ENCODE data around the gene ANAPC15. TPM values are rescaled to one million over a fixed set of nuclear protein-coding genes. Genes with fewer than 3 reads are reported as not detected.

Gene ANAPC15
- total RNA-seq, 1 donor from 2014 or later: 43.5 TPM

- DNase-seq: peak; percentile 89
- intact Hi-C loops (cut with DNase I): no loop called here
These were observed 42.7 kb downstream of the ANAPC15 start for GRCh38 chr11:72069787-72070251.

GRCh38 chr11:72069200-72069599, 43.3 kb downstream of the ANAPC15 start:
- intact Hi-C loops (cut with DNase I): no loop called here
- ATAC-seq (ENCODE audit: poor library complexity): peak; percentile 47

More at GRCh38 chr11:72069787-72070251, 42.7 kb downstream of the ANAPC15 start:
- ATAC-seq (ENCODE audit: poor library complexity): peak; percentile 97

GRCh38 chr11:72067676-72068075, 44.8 kb downstream of the ANAPC15 start:
- intact Hi-C loops (cut with DNase I): no loop called here
- DNase-seq (no peak), ATAC-seq (ENCODE audit: poor library complexity) (no peak)

More at GRCh38 chr11:72069200-72069599, 43.3 kb downstream of the ANAPC15 start:
- DNase-seq: no peak

- intact Hi-C loops (cut with DNase I): no loop called here
- ATAC-seq (ENCODE audit: poor library complexity): no peak
- no peak for DNase-seq
These were observed 45.2 kb downstream of the ANAPC15 start for GRCh38 chr11:72067266-72067665.

GRCh38 chr11:72066855-72067254, 45.6 kb downstream of the ANAPC15 start:
- ATAC-seq (ENCODE audit: poor library complexity): no peak
- intact Hi-C loops (cut with DNase I): no loop called here
- no peak for DNase-seq

GRCh38 chr11:72061739-72062396, 50.6 kb downstream of the ANAPC15 start:
- no peak for ATAC-seq (ENCODE audit: poor library complexity)
- no peak for DNase-seq
- intact Hi-C loops (cut with DNase I): no loop called here

Small RNAs within 50 kb of the gene (microRNA-seq; reads per million reads assigned to microRNA genes)
- gene MIR3165: not detected

Other genes starting within 250 kb of the ANAPC15 start
- not detected for gene DEFB131B, start 234.2 kb downstream of the ANAPC15 start, total RNA-seq
- gene XNDC1N, start 184.1 kb downstream of the ANAPC15 start, total RNA-seq: 2.7 TPM
- 18.4 TPM for gene RNF121, start 183.6 kb downstream of the ANAPC15 start, total RNA-seq
- 3.7 TPM for gene IL18BP, start 113.8 kb downstream of the ANAPC15 start, total RNA-seq
- 75.0 TPM for gene NUMA1, start 32.2 kb downstream of the ANAPC15 start, total RNA-seq
- 6.4 TPM for gene LRRC51, start 31.8 kb downstream of the ANAPC15 start, total RNA-seq
- gene LAMTOR1, start 9.4 kb downstream of the ANAPC15 start, total RNA-seq: 72.8 TPM
- not detected for gene TOMT, start 6.8 kb downstream of the ANAPC15 start, total RNA-seq
- gene FOLR3, start 23.0 kb upstream of the ANAPC15 start, total RNA-seq: 1.8 TPM
- 0.94 TPM for gene FOLR1, start 79.4 kb upstream of the ANAPC15 start, total RNA-seq
- gene FOLR2, start 104.1 kb upstream of the ANAPC15 start, total RNA-seq: 27.1 TPM
- gene INPPL1, start 112.1 kb upstream of the ANAPC15 start, total RNA-seq: 133 TPM
- gene PHOX2A, start 131.5 kb upstream of the ANAPC15 start, total RNA-seq: not detected

Measured in Right ventricle myocardium superior (tissue), 1 donor.